GM12878 (cell line): ENCODE results near the gene DENND2C. TPM values are rescaled to one million over a fixed set of nuclear protein-coding genes. Genes with fewer than 3 reads are reported as not detected.

Experiments used
- ATAC-seq: fragments of 200-7000 bp; cut with Tn5 transposase; 3 replicates; pipeline ENCODE4 v1.9.1; 2020; ENCODE audit warnings: mild to moderate bottlenecking, moderate library complexity
- BruUV-seq: library from RNA; stranded (reverse); fragments of 400-500 nt; replicated peaks from 2 replicates; lab custom pipeline; 2021; lab: Mats Ljungman, UMichigan
- CTCF ChIA-PET: fragments of 300-600 bp; sonication (Branson Sonifier 250); formaldehyde crosslinking; extraction: SDS; loops from one replicate; lab custom pipeline; 2021; ENCODE audit warnings: inconsistent platforms; lab: Yijun Ruan, JAX
- POLR2A ChIA-PET: fragments of 350-600 bp; formaldehyde crosslinking; extraction: SDS; loops from one replicate; lab custom pipeline; 2021; ENCODE audit warnings: inconsistent platforms; lab: Charles Lee
- RAD21 ChIA-PET: fragments of 300-600 bp; sonication (Branson Sonifier 250); formaldehyde crosslinking; loops from one replicate; lab custom pipeline; 2023; ENCODE audit warnings: antibody characterized with exemption; ENCODE audit not compliant: unreplicated experiment; lab: Charles Lee
- SMC1A ChIA-PET: fragments of 300-600 bp; sonication (Branson Sonifier 250); formaldehyde crosslinking; loops from one replicate; lab custom pipeline; 2023; ENCODE audit not compliant: unreplicated experiment, uncharacterized antibody; lab: Charles Lee
- DNase-seq: peaks from one replicate; pipeline ENCODE4 v3.0.0-alpha.2; 2011; ENCODE audit warnings: low read depth, low spot score
- FAIRE-seq: peaks from 3 replicates; lab custom pipeline; 2011; peaks lifted over from hg19 to GRCh38; lab: Jason Lieb, UNC
- H2AFZ ChIP-seq: 2 replicates; pipeline ENCODE4 v1.6.0; 2011; ENCODE audit warnings: low read depth, low read length, control low read depth; ENCODE audit not compliant: control insufficient read depth
- H3K27ac ChIP-seq: 2 replicates; pipeline ENCODE4 v1.5.1; 2011; ENCODE audit warnings: control low read depth; ENCODE audit not compliant: control insufficient read depth, insufficient read depth
- H3K27me3 ChIP-seq, 2 experiments: replicated peaks in 1 of 2; 2 replicates each; pipeline versions ENCODE4 v1.6.0 to v1.6.1; 2011; ENCODE audit warnings: low read length in 1 of 2; ENCODE audit not compliant: control insufficient read depth in 2 of 2, insufficient read depth in 2 of 2
- H3K36me3 ChIP-seq, 2 experiments: 2 replicates each; pipeline ENCODE4 v1.5.1; 2011; ENCODE audit warnings: low read length in 1 of 2; ENCODE audit not compliant: control insufficient read depth in 2 of 2, insufficient read depth in 2 of 2
- H3K4me1 ChIP-seq: 2 replicates; pipeline ENCODE4 v1.6.1; 2011; ENCODE audit warnings: mild to moderate bottlenecking, low read length, moderate library complexity, mixed read lengths; ENCODE audit not compliant: control insufficient read depth, insufficient read depth
- H3K4me2 ChIP-seq: 2 replicates; pipeline ENCODE4 v1.6.0; 2011; ENCODE audit warnings: control low read depth; ENCODE audit not compliant: control insufficient read depth, insufficient read depth
- H3K4me3 ChIP-seq: fragments of 200-600 bp; sonication (generic); 2 replicates; pipeline ENCODE4 v1.5.1; 2016
- H3K79me2 ChIP-seq: 2 replicates; pipeline ENCODE4 v1.6.0; 2011; ENCODE audit warnings: low read length; ENCODE audit not compliant: control insufficient read depth, insufficient read depth
- H3K9ac ChIP-seq: 2 replicates; pipeline ENCODE4 v1.8.0; 2011; ENCODE audit warnings: low read length, control low read depth, mixed read lengths; ENCODE audit not compliant: control insufficient read depth, insufficient read depth
- H3K9me3 ChIP-seq: replicated peaks from 3 replicates; pipeline ENCODE4 v1.5.1; 2011; ENCODE audit warnings: mild to moderate bottlenecking, low read length; ENCODE audit not compliant: control insufficient read depth, insufficient read depth
- H4K20me1 ChIP-seq: 2 replicates; pipeline ENCODE4 v1.6.0; 2011; ENCODE audit not compliant: control insufficient read depth, insufficient read depth
- E2F4 ChIP-seq: IDR thresholded peaks from 2 replicates; pipeline ENCODE4 v1.6.1; 2012; ENCODE audit warnings: low read depth, low read length, improper control_type of control experiment
- FOXK2 ChIP-seq: fragments of 450-650 bp; IDR thresholded peaks from 2 replicates; pipeline ENCODE4 v1.6.1; 2017; ENCODE audit warnings: mild to moderate bottlenecking, moderate library complexity
- MTA2 ChIP-seq: fragments of 450-650 bp; IDR thresholded peaks from 2 replicates; pipeline ENCODE4 v1.6.1; 2016; ENCODE audit warnings: low read depth, mild to moderate bottlenecking, moderate library complexity
- MTA3 ChIP-seq: IDR thresholded peaks from 2 replicates; pipeline ENCODE4 v1.6.1; 2012; ENCODE audit warnings: low read length, inconsistent platforms, borderline replicate concordance
- MXI1 ChIP-seq: fragments of 150-350 bp; IDR thresholded peaks from 2 replicates; pipeline ENCODE4 v1.6.1; 2011; ENCODE audit warnings: low read depth, mild to moderate bottlenecking, inconsistent platforms, low read length, improper control_type of control experiment
- PKNOX1 ChIP-seq: fragments of 450-650 bp; IDR thresholded peaks from 2 replicates; pipeline ENCODE4 v1.6.1; 2016; ENCODE audit warnings: mild to moderate bottlenecking
- PML ChIP-seq: IDR thresholded peaks from 2 replicates; pipeline ENCODE4 v1.6.1; 2012; ENCODE audit warnings: low read length, inconsistent platforms
- POLR2A ChIP-seq: IDR thresholded peaks from 2 replicates; pipeline ENCODE4 v1.6.1; 2011; ENCODE audit warnings: low read depth, mild to moderate bottlenecking, low read length
- SP1 ChIP-seq: IDR thresholded peaks from one replicate; pipeline ENCODE4 v1.6.1; 2011; ENCODE audit warnings: low read depth, low read length
- SUPT20H ChIP-seq: IDR thresholded peaks from 2 replicates; pipeline ENCODE4 v1.6.1; 2011; ENCODE audit warnings: low read depth, mild to moderate bottlenecking, low read length, moderate library complexity, borderline replicate concordance; ENCODE audit not compliant: control insufficient read depth
- SUZ12 ChIP-seq: fragments of 200-600 bp; sonication (generic); IDR thresholded peaks from one replicate; pipeline ENCODE4 v1.6.1; 2018; ENCODE audit warnings: antibody characterized with exemption, mild to moderate bottlenecking; ENCODE audit not compliant: unreplicated experiment
- ZBTB4 ChIP-seq: fragments of 450-650 bp; formaldehyde crosslinking; IDR thresholded peaks from 2 replicates; pipeline ENCODE4 v1.4.0; 2022; ENCODE audit warnings: mild to moderate bottlenecking, moderate library complexity
- ZNF217 ChIP-seq: fragments of 450-650 bp; IDR thresholded peaks from 2 replicates; pipeline ENCODE4 v1.6.1; 2017; ENCODE audit warnings: antibody characterized with exemption, mild to moderate bottlenecking
- WGBS: methylation state at CpG from one replicate; pipeline ENCODE4 v1.1.6; 2016; ENCODE audit warnings: low lambda C conversion rate; ENCODE audit not compliant: insufficient replicate concordance, insufficient coverage; ENCODE audit errors: missing lambda C conversion rate; 5-methylcytosine and 5-hydroxymethylcytosine counted together
- in situ Hi-C: fragments of 300-500 bp; cut with MboI; formaldehyde crosslinking; loops from 9 replicates; pipeline ENCODE4 v1.14.3; 2018; ENCODE audit warnings: mixed read lengths
- intact Hi-C: fragments of 100-400 bp; cut with micrococcal nuclease; formaldehyde crosslinking; loops from one replicate; pipeline ENCODE4 v1.14.2; 2022; ENCODE audit not compliant: unreplicated experiment
- polyA plus RNA-seq, 11 experiments: library from polyadenylated mRNA; depleted of rRNA in 4 of 11; unstranded in 6 of 11; stranded (reverse) in 5 of 11; fragments of >200 nt; fragmentation: Nextera tagmentation in 4 of 11; fragmentation: Illumina TruSeq in 1 of 11; extraction: Ambion mirVana in 4 of 11; extraction: Trizol in 1 of 11; gene quantifications; 1 replicate in 1 of 11; 2 replicates in 10 of 11; pipeline versions ENCODE4 v1.2.1 to v1.2.3, GENCODE V29; 2011 to 2016; ENCODE audit warnings: inconsistent platforms in 2 of 11, missing spikeins in 2 of 11, low read depth in 1 of 11
- total RNA-seq, 4 experiments: library from RNA; depleted of rRNA in 3 of 4; stranded (reverse); fragments of >200 nt in 3 of 4; fragmentation: Illumina TruSeq in 1 of 4; extraction: Trizol in 1 of 4; gene quantifications; 2 replicates each; pipeline versions ENCODE4 v1.2.1 to v1.2.3, GENCODE V29; 2013 to 2021
- TF ChIP-seq, protein P1 (sequence below): fragments of 450-650 bp; IDR thresholded peaks from 2 replicates; pipeline ENCODE4 v1.6.1; 2017; ENCODE audit warnings: antibody characterized with exemption, mild to moderate bottlenecking, moderate library complexity
- TF ChIP-seq, protein P2 (sequence below): IDR thresholded peaks from 2 replicates; pipeline ENCODE4 v1.6.1; 2012; ENCODE audit warnings: low read depth, low read length, improper control_type of control experiment

Gene DENND2C
- total and polyA plus RNA-seq, 10 of the 15 experiments (the other 5 are each of a cell fraction or from before 2014, with no cell fraction given), result 0.01 to 0.10 (median 0.06) TPM; not detected in 3

DNA sequence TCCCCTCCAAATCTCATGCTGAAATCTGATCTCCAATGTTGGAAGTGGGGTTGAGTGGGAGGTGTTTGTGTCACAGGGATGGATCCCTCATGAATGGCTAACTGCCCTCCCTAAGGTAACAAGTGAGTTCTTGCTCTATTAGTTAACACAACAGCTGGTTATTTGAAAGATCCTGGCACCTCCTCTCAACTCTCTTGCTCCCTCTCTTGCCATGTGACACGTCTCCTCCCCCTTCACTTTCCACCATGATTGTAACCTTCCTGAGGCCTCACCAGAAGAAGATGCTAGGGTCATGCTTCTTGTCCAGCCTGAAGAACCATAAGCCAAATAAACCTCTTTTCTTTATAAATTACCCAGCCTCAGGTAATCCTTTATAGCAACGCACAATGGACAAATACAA, 28.5 kb downstream of the DENND2C start:
- ChIA-PET POLR2A (interaction anchor here (0.7 kb wide), 1 partner anchor 206 kb away, joined by 5 read pairs; no protein-coding TSS in a partner anchor), CTCF (interaction anchor here (0.8 kb wide), 1 partner anchor 828 kb away, joined by 3 read pairs; no protein-coding TSS in a partner anchor), SMC1A (no interaction called here), RAD21 (no interaction called here)
- H2AFZ ChIP-seq, result no peak overlapping the region
- H3K4me3 ChIP-seq, result no peak overlapping the region
- H3K9ac ChIP-seq, result no peak overlapping the region
- ATAC-seq (no peak), DNase-seq (no peak), FAIRE-seq (no peak)
- no peaks in the 10 kb centered on the region for H4K20me1 ChIP-seq
- WGBS, result 0% methylated on average over 2 of the region's 2 CpGs
- no peak overlapping the region for H3K4me2 ChIP-seq
- BruUV-seq, result no TSS peak
- H3K9me3 ChIP-seq, result no peaks in the 10 kb centered on the region
- in situ Hi-C loops (no loop called here), intact Hi-C loops (no loop called here)
- H3K27me3 ChIP-seq, result no peaks in the 10 kb centered on the region
- no peaks in the 10 kb centered on the region for H3K36me3 ChIP-seq
- H3K27ac ChIP-seq, result no peak overlapping the region
- no peaks in the 10 kb centered on the region for H3K4me1 ChIP-seq
- H3K79me2 ChIP-seq, result no peaks in the 10 kb centered on the region
- TF ChIP-seq SUZ12, result no peak
- no peak for TF ChIP-seq ZNF217
- no peak for TF ChIP-seq PML
- TF ChIP-seq, protein P1, sequence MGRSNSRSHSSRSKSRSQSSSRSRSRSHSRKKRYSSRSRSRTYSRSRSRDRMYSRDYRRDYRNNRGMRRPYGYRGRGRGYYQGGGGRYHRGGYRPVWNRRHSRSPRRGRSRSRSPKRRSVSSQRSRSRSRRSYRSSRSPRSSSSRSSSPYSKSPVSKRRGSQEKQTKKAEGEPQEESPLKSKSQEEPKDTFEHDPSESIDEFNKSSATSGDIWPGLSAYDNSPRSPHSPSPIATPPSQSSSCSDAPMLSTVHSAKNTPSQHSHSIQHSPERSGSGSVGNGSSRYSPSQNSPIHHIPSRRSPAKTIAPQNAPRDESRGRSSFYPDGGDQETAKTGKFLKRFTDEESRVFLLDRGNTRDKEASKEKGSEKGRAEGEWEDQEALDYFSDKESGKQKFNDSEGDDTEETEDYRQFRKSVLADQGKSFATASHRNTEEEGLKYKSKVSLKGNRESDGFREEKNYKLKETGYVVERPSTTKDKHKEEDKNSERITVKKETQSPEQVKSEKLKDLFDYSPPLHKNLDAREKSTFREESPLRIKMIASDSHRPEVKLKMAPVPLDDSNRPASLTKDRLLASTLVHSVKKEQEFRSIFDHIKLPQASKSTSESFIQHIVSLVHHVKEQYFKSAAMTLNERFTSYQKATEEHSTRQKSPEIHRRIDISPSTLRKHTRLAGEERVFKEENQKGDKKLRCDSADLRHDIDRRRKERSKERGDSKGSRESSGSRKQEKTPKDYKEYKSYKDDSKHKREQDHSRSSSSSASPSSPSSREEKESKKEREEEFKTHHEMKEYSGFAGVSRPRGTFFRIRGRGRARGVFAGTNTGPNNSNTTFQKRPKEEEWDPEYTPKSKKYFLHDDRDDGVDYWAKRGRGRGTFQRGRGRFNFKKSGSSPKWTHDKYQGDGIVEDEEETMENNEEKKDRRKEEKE, result no peak
- TF ChIP-seq SP1, result no peak
- TF ChIP-seq PKNOX1, result no peak
- no peak for TF ChIP-seq POLR2A
- no peak for TF ChIP-seq MXI1
- TF ChIP-seq, protein P2, sequence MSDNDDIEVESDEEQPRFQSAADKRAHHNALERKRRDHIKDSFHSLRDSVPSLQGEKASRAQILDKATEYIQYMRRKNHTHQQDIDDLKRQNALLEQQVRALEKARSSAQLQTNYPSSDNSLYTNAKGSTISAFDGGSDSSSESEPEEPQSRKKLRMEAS, result no peak
- no peak for TF ChIP-seq MTA3
- TF ChIP-seq ZBTB4 (CRISPR knock-in tag), result no peak
- TF ChIP-seq FOXK2, result no peak
- no peak for TF ChIP-seq E2F4
- no peak for TF ChIP-seq SUPT20H
- TF ChIP-seq MTA2, result no peak
